GM19239 (cell line): ENCODE measurements around the gene UBE2F.
A peak's percentile ranks its signal among the peaks of the same experiment; 100 is the strongest.
"Not testable (repeated sequence)": the region's sequence is repeated elsewhere in the genome, so short reads cannot be mapped to it uniquely, and the experiment has no call there.

Source experiments
- DNase-seq: peaks from one replicate; pipeline ENCODE4 v3.0.0; 2011; ENCODE audit warnings: low spot score; ENCODE audit not compliant: insufficient read length
- FAIRE-seq: peaks from 2 replicates; lab custom pipeline; 2011; peaks lifted over from hg19 to GRCh38; lab: Jason Lieb, UNC

The UBE2F gene

DNA sequence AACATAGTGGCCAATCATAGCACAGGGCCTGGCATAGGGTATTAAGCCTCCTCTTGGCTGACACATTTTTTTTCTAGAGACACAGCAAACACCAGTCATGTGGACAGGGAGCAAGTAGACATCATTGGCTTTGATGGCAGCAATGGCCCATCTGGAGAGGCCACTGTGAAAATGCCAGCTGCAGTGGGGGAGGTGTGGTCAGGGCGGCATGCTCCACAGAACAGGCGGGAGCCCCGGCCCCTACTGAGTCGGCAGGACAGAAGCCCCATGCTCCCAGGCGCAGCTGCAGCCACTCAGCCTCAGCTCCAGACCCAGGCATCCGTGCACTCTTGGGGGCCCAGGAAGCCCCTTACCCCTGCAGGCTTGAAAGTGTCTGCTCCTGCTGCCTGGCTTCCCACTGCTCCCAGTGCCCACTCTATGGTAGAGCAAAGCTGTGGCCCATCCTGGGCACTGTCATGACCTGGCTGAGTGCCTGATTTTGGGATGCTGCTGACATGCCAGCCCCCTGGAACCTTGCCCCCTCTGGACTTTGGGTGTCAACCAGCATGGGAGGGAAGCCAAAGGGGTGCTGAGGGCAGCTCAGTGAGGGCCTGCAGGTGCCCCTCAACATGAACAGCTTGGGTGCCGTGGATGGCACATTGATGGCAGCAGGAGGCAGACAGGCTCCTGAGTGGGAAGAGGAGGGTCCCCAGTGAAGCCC is 23.3 kb upstream of the UBE2F start:
- FAIRE-seq, result no peak

DNA sequence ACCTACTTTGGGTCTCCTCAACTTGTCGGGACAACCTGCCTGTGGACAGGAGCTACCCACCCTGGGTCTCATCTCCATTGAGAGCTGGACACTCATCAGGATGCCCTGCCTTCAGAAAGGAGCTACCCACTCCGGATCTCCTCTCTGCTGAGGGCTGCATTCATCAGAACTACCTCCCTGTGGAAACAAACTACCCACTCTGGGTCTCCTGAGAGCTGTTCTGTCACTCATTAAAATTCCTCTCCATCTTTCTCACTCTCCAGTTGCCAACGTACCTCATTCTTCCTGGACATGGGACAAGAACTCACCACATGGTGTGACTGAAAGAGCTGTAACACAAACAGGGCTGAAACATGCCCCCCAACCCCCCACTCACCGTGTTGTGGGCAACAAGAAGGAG is 22.5 kb upstream of the UBE2F start:
- DNase-seq (no peak), FAIRE-seq (no peak)

More for the DNA sequence above, 23.3 kb upstream of the UBE2F start:
- DNase-seq, result no peak

DNA sequence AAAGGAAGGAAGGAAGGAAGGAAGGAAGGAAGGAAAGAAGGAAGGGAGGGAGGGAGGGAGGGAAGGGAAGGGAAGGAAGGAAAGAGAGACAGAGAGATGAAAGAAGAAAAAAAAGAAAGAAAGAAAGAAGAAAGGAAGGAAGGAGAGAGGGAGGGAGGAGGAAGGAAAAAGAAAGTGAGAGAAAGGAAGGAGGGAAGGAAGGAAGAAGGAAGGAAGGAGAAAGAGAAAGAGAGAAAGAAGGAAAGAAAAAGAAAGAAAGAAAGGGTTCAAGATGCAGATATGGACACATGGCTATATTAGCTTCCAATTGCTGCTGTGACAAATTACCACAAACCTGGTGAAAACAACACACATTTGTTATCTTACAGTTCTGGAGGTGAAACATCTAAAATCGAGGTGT is 20.4 kb upstream of the UBE2F start:
- DNase-seq (no peak), FAIRE-seq (no peak)

DNA sequence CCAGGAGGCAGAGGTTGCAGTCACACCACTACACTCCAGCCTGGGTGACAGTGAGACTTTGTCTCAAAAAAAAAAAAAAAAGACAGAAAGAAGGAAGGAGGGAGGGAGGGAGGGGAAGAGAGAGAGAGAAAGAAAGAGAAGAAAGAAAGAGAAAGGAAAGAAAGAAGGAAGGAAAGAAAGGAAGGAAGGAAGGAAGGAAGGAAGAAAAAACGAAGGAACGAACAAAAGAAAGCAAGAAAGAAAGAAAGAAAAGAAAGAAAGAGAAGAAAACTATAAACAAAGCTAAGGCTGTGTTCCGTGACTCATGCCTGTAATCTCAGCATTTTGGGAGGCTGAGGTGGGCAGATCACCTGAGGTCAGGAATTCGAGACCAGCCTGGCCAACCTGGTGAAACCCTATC is 15.5 kb upstream of the UBE2F start:
- DNase-seq, FAIRE-seq: not testable (repeated sequence)

DNA sequence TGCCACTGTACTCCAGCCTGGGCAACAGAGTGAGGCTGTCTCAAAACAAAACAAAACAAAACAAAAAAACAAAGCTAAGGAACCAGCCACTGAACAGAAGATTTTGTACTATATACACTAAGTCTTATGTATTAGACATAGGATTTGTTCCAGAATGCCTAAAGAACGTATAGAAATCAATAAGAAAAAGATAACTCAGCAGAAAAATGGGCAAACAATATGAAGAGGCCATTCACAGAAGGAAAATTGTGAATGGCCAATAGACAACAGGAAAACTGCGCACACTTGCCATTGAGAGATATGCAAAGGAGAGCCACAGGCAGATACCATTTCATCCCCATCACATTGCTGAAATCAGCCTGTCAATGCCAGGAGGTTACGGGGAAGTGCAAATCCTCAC is 14.9 kb upstream of the UBE2F start:
- DNase-seq, result no peak
- no peak for FAIRE-seq

DNA sequence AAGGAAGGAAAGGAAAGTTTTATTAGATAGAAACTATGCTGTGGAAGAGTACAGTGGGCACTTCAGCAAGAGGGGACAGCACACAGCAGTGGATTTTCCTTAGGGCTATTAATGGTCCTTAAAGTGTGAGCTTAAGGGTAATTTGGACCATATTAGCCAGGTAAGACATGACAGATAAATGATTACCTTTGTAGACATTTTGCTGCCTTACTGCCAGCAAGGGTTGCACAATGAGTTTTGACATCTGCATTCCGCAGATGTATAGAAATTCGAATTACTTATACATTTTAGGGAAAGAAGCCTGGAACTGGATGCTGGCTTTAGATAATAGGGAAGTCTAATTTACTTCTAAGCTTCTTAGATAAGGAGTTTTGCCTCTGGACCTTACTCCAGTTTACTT is 14.0 kb upstream of the UBE2F start:
- DNase-seq (no peak), FAIRE-seq (no peak)

DNA sequence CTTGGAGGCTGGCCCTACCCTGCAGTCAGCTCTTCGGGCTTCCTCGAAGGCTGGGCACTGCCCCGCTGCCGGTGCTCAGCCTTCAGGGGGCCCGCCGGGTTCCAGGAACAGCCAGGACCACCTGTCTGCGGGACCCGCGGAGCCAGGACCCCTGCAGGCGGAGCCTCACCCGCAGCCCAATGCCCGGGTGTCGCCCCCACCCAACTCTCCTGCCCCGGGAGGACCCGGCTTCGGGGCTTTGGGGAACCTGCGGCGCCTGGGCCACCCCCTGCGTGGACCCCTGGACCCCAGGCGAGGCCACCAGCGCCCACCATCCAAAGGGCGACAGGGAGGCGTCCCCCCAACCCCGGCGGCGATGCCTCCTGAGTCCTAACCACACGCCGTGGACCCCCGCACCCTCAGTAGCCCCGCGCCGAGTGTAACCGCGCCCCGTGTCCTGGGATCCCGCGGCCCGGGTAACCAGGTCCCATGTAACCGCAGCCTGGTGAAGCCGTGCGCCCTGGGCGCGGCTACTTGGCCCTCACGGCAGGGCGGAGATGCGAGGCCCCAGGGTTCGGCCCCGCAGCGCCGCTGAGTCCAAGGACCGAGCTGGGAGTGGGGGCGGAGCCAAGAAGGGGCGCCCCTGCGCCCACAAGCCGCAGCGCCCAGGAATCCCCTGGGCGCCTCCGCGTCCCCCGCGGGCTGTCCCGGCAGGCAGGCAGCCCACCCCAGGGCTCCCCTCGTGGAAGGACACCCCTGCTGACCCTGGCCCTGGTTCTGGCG is 11.0 kb upstream of the UBE2F start:
- no peak for FAIRE-seq
- DNase-seq, result no peak

DNA sequence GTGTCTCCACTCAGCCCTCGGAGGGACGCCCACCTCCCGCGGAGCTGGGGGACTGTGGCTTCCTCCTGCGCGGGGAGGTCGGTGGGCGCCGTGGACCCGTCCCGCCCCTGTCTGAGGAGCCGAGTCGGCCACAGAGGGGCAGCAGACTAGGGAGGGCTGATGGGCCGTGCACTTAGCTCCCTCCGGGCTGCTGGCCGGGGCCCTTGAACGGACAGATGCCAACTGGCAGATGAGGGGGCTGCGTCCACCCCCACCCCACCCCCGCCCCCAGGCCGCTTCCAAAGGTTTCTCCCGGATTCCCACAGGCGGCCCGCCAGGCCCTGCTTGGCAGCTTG is 10.4 kb upstream of the UBE2F start:
- FAIRE-seq (no peak), DNase-seq (no peak)

DNA sequence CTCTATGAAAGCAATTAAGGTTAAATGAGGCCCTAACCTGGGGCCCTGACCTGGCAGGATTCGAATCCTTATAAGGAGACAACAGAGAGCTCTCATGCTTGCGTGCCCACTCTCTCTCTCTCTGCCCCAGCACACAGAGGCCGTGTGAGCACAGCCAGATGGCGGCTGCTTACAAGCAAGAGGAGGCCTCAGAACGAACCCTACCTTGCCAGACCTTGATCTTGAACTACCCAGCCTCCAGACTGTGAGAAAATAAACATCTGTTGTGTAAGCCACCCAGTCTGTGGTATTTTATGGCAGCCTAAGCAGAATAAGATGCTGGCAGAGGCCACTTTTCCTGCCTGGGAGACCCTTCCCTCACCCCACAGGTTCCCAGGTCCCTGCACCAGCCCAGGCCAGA is 5.2 kb upstream of the UBE2F start:
- FAIRE-seq, result no peak
- no peak for DNase-seq

DNA sequence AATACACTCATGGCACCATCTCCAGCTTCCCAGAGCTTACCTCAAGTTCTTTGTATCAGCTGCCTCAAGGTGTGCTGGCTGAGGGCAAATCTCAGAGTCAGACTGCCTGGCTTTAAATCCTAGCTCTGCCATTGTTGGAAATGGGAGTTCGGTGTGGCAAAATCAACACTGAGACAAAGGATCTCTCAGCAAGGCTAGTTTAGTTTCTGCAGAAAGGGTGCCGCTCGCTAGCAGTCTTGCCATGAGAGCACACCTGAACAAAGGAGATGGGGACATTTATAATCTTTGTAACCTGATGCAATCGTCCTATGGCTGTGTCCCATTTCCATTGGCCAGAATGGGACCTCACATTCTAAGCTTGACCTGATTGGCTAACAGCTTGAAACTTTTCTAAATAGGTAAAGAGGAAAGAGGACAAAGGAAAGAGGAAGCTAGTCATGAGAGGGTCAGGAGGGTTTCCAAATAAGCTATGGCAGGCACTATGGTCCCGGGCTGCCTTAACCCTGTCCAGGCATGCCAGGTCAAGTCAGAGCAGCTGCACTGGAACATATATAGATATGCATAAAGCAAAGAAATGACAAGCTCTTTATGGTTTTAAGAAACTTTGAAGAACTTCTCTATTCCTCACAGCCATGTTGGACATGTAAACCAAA is 4.3 kb upstream of the UBE2F start:
- FAIRE-seq, result no peak
- no peak for DNase-seq

DNA sequence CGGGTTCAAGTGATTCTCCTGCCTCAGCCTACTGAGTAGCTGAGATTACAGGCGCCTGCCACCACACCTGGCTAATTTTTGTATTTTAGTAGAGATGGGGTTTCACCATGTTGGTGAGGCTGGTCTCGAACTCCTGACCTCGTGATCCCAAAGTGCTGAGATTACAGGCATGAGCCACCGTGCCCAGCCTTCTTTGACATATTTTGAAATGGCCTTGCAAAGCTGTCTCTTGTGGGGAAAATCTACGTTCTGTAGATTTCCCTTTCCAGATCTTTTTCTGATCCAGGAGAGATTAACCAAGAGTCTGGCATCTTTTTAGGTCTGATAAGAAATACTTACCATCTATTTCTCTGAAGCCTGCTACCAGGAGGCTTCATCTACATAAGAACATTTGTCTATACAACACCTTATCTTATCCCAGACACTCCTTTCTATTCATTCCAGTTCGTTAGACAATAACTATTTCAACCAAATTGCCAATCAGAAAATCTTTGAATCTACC is 3.3 kb upstream of the UBE2F start:
- FAIRE-seq, result not testable (repeated sequence)

DNA sequence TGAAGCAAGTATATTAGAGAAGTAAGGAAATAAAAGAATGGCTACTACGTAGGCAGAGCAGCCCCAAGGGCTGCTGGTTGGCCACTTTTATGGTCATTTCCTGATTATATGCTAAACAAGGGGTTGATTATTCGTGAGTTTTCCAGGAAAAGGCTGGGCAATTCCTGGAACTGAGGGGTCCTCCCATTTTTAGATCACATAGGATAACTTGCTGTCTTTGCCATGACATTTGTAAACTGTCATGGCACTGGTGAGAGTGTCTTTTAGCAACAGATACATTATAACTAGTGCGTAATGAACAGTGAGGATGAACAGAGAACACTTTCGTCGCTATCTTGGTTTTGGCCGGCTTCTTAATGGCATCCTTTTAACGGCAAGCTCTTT is 2.6 kb upstream of the UBE2F start:
- FAIRE-seq, result no peak
- no peak for DNase-seq

More for the DNA sequence above, 3.3 kb upstream of the UBE2F start:
- not testable (repeated sequence) for DNase-seq

DNA sequence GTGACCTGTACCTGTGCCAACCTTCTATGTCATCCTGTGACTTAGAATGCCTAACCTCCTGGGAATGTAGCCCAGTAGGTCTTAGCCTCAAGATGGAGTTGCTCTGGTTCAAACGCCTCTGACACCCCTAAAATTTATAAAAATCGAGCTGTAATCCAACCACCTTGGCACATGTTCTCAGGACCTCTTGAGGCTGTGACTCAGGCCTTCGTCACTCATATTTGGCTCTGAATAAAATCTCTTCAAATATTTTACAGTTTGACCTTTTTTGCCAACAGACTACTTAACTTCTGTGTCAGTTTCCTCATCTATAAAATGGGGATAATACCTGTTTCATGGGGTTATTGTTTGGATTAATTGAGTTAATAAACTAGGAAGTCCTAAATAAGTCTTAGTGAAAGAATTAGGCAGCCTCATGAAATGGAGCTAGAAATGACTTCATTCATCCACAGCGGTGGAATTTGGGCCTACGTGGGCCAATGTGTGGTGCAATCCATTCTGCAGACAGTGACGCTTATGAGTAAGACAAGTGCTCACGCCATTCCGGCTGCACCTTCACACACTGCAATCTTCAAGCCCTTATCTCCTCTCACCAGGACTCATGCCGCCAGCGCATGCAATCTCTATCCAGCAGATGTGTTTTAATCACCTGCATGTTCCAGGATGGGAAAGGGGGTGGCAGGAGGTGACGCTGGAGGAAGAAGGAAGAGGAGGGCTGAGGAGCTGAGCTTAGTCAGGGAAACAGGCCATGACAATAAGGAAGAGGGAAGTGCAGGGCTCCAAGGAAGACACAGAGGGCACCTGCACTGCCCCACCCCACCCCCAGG is 2.0 kb upstream of the UBE2F start:
- no peak for FAIRE-seq
- DNase-seq, result no peak

DNA sequence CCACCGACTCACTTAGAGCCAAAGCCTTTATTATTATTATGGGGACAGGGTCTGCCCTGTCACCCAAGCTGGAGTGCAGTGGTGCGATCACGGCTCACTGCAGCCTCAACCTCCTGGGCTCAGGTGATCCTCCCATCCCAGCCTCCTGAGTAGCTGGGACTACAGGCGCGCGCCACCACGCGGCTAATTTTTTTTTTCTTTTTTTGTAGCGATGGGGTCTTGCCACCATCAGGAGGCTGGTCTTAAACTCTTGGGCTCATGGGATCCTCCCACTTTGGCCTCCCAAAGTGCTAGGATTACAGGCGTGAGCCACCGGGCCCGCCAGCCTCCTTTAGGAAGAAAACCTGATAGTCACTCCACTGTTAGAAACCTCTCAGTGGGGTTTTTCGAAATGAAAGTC is 970 bp upstream of the UBE2F start:
- not testable (repeated sequence) for DNase-seq, FAIRE-seq

DNA sequence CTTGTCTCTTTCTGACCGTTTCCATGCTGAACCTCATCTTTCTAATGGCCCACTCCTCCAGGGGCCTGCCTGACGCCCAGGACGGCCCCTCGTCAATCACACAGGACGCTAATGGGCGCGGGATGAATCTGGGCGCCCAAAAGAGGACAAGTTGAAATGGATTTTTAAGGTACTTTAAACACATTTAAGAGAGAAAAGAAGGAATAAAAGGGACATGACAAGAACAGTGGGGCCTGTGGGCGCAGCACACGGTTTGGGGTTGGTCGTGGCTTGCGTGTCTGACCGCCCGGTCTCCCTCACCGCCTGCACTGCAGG is 607 bp upstream of the UBE2F start:
- FAIRE-seq, result no peak
- DNase-seq, result no peak

DNA sequence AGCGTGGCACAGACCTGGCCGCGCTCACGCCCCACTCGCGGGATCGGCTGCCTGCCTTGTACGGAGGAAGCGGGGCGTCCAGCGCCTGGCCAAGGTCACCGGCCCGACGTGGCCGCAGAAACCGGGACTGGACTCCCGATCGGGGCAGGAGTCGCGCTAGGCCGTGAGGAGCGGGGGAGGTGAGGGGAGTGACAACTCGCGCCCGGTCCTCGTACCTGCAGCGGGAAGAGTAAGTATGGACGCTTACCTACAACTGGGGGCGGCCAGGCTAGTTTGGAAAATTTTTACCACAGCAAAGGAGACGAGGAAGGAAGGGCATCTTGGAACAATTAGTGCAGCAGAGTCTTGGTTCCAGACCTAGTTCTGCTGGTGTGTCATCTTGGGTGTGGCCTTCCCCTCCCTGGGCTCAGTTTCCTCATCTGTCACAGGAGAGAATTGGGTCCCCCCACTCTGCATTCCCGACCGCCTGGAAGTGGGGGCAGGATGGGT is 693 bp downstream of the UBE2F start:
- DNase-seq, result peak; percentile 17
- no peak for FAIRE-seq

DNA sequence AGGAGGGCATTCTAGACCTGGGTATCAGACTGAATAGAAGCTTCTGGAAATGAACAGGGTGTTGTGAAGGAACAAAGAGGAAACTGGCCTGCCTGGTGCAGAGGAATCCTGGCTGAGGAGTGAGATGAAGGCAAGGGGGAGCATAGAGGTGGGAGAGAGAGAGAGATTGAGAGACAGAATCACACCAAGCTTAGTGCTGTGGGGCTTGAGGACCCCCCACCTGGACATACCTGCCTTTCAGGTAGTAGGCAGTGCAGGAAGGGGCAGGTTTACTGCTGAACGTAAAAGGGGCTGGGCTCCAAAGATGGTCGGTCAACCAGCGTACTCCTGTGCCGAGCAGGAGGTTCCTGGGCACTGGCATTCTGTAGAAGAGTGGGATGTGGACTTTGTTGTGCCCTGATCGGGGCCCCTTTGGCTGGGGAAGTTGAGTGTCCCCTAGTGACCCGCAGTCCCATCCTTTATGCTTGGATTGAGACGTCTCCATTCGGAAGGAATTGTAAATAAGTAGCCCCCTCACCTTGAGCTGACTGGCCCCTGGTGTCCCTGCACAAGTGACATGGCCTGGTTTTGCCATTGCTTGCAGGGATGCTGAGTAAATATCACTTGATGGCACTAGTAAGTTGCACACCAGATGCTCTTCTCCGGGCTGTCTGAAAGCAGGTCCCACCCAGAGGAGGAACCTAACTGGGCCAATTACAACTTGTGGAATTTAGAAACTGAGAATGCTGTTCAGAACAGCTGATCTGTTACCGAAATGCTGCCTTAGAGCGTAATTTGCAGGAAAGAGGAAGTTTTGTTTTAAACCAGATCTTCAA is 1.4 kb downstream of the UBE2F start:
- FAIRE-seq, result peak; percentile 91
- DNase-seq, result peak; percentile 82

DNA sequence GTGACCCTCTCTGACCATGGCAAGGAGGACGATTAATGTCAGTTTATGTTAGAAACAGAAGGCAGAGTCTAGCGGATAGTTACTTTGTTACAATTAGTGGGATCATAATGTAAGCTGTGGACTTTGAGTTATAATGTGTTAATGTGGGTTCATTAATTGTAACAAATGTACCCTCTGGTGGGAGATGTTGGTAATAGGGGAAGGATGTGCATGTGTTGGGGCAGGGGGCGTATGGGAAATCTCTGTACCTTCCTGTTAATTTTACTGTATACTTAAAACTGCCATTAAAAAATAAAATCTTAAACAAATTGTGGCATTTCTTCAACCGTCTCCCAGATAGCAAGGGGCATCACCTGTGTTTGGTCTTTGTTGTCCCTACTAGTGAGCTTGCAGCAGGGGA is 4.8 kb downstream of the UBE2F start:
- DNase-seq (no peak), FAIRE-seq (no peak)

DNA sequence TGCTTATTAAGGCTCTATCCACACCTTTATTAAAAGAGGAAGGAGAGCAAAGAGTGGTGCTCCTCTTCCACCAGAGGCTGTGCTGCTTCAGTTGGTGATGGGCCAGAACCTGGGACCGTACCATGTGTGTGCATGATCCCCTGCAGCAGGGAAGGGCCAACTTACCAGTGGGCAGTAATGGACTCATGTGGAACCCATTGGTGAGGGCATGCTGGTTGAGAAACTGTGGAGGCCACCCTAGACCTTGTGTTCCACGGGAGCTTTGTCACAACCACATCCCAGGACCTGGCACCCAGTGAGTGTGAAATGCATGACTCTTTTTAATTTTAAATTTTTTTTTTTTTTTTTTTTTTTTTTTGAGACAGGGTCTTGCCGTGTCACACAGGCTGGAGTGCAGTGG is 5.4 kb downstream of the UBE2F start:
- FAIRE-seq (no peak), DNase-seq (no peak)

DNA sequence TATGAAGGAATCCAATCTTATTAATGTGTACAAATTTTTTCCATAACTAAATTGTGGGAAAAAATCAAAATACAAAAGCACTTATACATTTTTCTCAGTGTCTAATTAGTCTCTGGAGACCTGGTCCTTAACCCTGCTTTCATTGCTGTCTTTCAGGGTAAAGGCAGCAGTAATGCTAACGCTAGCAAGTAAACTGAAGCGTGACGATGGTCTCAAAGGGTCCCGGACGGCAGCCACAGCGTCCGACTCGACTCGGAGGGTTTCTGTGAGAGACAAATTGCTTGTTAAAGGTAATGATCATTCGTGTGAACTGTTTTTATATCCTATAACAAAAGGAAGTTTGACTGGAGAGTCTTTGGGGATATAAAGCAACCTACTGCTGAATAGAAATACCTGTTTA is 6.1 kb downstream of the UBE2F start:
- FAIRE-seq (no peak), DNase-seq (no peak)
